SK-N-SH (cell line): ENCODE results near the gene SMURF1. TPM values are rescaled to one million over a fixed set of nuclear protein-coding genes. Genes with fewer than 3 reads are reported as not detected.

ENCODE experiments used
- CTCF ChIA-PET: fragments of 300-600, 350-600 bp; formaldehyde crosslinking; extraction: SDS; loops from one replicate; lab custom pipeline; 2021; lab: Yijun Ruan, JAX
- POLR2A ChIA-PET: fragments of 350-600 bp; sonication (Branson Sonifier 250); formaldehyde crosslinking; extraction: SDS; loops from one replicate; lab custom pipeline; 2020; ENCODE audit warnings: antibody characterized with exemption, inconsistent platforms; lab: Yijun Ruan, JAX
- DNase-seq: peaks from one replicate; pipeline ENCODE4 v3.0.0; 2012
- H2AFZ ChIP-seq: fragments of 200-600 bp; sonication (generic); 2 replicates; pipeline ENCODE4 v1.8.1; 2016; ENCODE audit warnings: antibody characterized with exemption, mild to moderate bottlenecking, low read depth
- H3F3A ChIP-seq: fragments of 200-600 bp; sonication (generic); replicated peaks from 2 replicates; pipeline ENCODE3; 2016; ENCODE audit warnings: antibody characterized with exemption, mild to moderate bottlenecking; ENCODE audit not compliant: insufficient read depth
- H3K27ac ChIP-seq, 2 experiments: fragments of 200-500 bp in 1 of 2; fragments of 200-600 bp in 1 of 2; sonication (Bioruptor generic) in 1 of 2; sonication (generic), shearing (Covaris generic) in 1 of 2; 2 replicates each; pipeline versions ENCODE4 v1.5.1 to v1.6.1; 2014 to 2016; ENCODE audit warnings: low read depth in 2 of 2, inconsistent platforms in 1 of 2, low read length in 1 of 2, mild to moderate bottlenecking in 1 of 2, mixed read lengths in 1 of 2
- H3K27me3 ChIP-seq: fragments of 200-600 bp; sonication (generic), shearing (Covaris generic); 2 replicates; pipeline ENCODE4 v1.6.1; 2016; ENCODE audit warnings: mixed run types; ENCODE audit not compliant: insufficient read depth
- H3K36me3 ChIP-seq, 2 experiments: fragments of 200-500 bp in 1 of 2; fragments of 200-600 bp in 1 of 2; sonication (Bioruptor generic) in 1 of 2; sonication (generic) in 1 of 2; replicated peaks in 1 of 2; 2 replicates each; pipeline versions ENCODE3 to v1.5.1; 2014 to 2016; ENCODE audit warnings: low read length in 1 of 2, mild to moderate bottlenecking in 1 of 2; ENCODE audit not compliant: insufficient read depth in 2 of 2, control insufficient read depth in 1 of 2
- H3K4me1 ChIP-seq, 2 experiments: fragments of 200-500 bp in 1 of 2; fragments of 200-600 bp in 1 of 2; sonication (Bioruptor generic) in 1 of 2; sonication (generic), shearing (Covaris generic) in 1 of 2; 2 replicates each; pipeline versions ENCODE4 v1.5.1 to v1.6.1; 2014 to 2016; ENCODE audit warnings: low read depth in 1 of 2, low read length in 1 of 2, mixed run types in 1 of 2; ENCODE audit not compliant: insufficient read depth in 2 of 2, control insufficient read depth in 1 of 2
- H3K4me2 ChIP-seq: fragments of 200-600 bp; sonication (generic), shearing (Covaris generic); 2 replicates; pipeline ENCODE4 v1.6.1; 2017; ENCODE audit warnings: mixed run types
- H3K4me3 ChIP-seq, 2 experiments: fragments of 200-500 bp in 1 of 2; fragments of 200-600 bp in 1 of 2; sonication (Bioruptor generic) in 1 of 2; sonication (generic), shearing (Covaris generic) in 1 of 2; 2 replicates each; pipeline versions ENCODE4 v1.5.1 to v1.8.1; 2014 to 2016; ENCODE audit warnings: low read depth in 2 of 2, inconsistent platforms in 1 of 2, low read length in 1 of 2, mild to moderate bottlenecking in 1 of 2, mixed read lengths in 1 of 2, moderate library complexity in 1 of 2
- H3K79me2 ChIP-seq: fragments of 200-600 bp; sonication (generic); 2 replicates; pipeline ENCODE4 v1.8.1; 2017; ENCODE audit warnings: mild to moderate bottlenecking; ENCODE audit not compliant: insufficient read depth
- H3K9ac ChIP-seq: fragments of 200-600 bp; sonication (generic); 2 replicates; pipeline ENCODE4 v1.6.1; 2017; ENCODE audit warnings: mixed run types
- H3K9me2 ChIP-seq: fragments of 200-600 bp; sonication (generic); 2 replicates; pipeline ENCODE4 v1.6.1; 2017; ENCODE audit warnings: mixed run types
- H3K9me3 ChIP-seq: fragments of 200-600 bp; sonication (generic); 2 replicates; pipeline ENCODE4 v1.6.1; 2017; ENCODE audit warnings: mixed run types, mild to moderate bottlenecking, moderate library complexity
- H4K20me1 ChIP-seq: fragments of 200-600 bp; sonication (generic); 2 replicates; pipeline ENCODE4 v1.6.1; 2017; ENCODE audit warnings: mild to moderate bottlenecking, mixed run types; ENCODE audit not compliant: insufficient read depth
- EP300 ChIP-seq, 2 experiments: IDR thresholded peaks; 2 replicates each; pipeline versions ENCODE4 v1.4.0 to v1.6.1; 2012; ENCODE audit warnings: borderline replicate concordance in 1 of 2, low read depth in 1 of 2, low read length in 1 of 2
- EZH2phosphoT487 ChIP-seq: fragments of 200-600 bp; sonication (generic); IDR thresholded peaks from 2 replicates; pipeline ENCODE4 v1.6.1; 2017; ENCODE audit warnings: low read depth, mixed run types, mild to moderate bottlenecking, antibody characterized with exemption, moderate library complexity, borderline replicate concordance
- FOXJ3 ChIP-seq: sonication (generic); formaldehyde crosslinking; IDR thresholded peaks from 2 replicates; pipeline ENCODE4 v1.5.1; 2020; ENCODE audit warnings: mild to moderate bottlenecking, missing genetic modification reagents
- MEF2A ChIP-seq: IDR thresholded peaks from 2 replicates; pipeline ENCODE4 v1.4.0; 2012; ENCODE audit warnings: low read depth, borderline replicate concordance
- POLR2AphosphoS5 ChIP-seq: IDR thresholded peaks from 2 replicates; pipeline ENCODE4 v1.6.1; 2012; ENCODE audit warnings: low read depth, low read length
- RAD21 ChIP-seq: IDR thresholded peaks from 2 replicates; pipeline ENCODE4 v1.6.1; 2012; ENCODE audit warnings: mild to moderate bottlenecking, low read length
- SIN3A ChIP-seq: IDR thresholded peaks from 2 replicates; pipeline ENCODE4 v1.6.1; 2012; ENCODE audit warnings: low read depth, mild to moderate bottlenecking, low read length, moderate library complexity, borderline replicate concordance
- WGBS: methylation state at CpG from one replicate; pipeline ENCODE4 v1.1.6; 2017; ENCODE audit warnings: low lambda C conversion rate; 5-methylcytosine and 5-hydroxymethylcytosine counted together
- polyA plus RNA-seq, 3 experiments: library from polyadenylated mRNA; depleted of rRNA; stranded (reverse); fragments of >200 nt; gene quantifications; 2 replicates each; pipeline ENCODE4 v1.2.3, GENCODE V29; 2012
- TF ChIP-seq, protein P1 (sequence below): IDR thresholded peaks from 2 replicates; pipeline ENCODE4 v1.4.0; 2012; ENCODE audit warnings: low read depth, borderline replicate concordance
- TF ChIP-seq, protein P2 (sequence below): fragments of 150-350 bp; IDR thresholded peaks from 2 replicates; pipeline ENCODE4 v1.6.1; 2016; ENCODE audit warnings: mild to moderate bottlenecking, low read depth, low read length

The SMURF1 gene
- polyA plus RNA-seq, 1 of the 3 experiments (the other 2 are of a cell fraction), result 12.9 TPM

DNA sequence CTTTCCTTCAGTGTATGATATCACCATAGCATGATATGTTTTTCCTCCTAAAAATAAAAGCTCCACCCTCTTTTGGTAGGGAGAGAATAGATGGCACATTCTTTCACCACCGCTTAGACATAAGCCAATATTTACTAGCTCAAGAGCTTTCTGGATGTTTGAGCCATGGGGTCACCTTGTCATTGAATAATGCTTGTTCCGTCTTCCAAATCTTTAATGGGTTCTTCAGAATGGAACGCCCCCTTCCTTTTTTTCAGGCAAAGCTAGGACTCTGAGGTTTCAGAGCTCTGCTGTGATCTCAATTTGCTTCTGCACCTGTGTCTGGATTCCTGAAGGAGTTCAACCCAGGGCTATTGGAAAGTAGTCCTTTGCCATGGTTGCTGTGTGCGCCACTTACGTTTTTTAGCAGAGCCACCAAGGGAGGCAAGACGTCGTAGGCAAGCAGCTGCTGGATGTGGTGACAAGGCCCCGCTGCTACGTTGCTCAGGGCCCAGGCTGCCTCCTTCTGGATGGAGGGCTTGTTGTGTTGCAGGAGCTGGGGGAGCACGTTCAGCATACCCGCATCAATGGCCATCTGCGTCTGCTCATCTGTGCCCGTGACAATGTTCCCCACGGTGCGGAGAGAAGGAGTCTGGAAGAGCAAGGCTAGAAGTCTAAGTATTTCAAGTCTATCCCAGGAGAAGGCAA lies 40.8 kb upstream of the SMURF1 start (continued):
- TF ChIP-seq, protein P1, sequence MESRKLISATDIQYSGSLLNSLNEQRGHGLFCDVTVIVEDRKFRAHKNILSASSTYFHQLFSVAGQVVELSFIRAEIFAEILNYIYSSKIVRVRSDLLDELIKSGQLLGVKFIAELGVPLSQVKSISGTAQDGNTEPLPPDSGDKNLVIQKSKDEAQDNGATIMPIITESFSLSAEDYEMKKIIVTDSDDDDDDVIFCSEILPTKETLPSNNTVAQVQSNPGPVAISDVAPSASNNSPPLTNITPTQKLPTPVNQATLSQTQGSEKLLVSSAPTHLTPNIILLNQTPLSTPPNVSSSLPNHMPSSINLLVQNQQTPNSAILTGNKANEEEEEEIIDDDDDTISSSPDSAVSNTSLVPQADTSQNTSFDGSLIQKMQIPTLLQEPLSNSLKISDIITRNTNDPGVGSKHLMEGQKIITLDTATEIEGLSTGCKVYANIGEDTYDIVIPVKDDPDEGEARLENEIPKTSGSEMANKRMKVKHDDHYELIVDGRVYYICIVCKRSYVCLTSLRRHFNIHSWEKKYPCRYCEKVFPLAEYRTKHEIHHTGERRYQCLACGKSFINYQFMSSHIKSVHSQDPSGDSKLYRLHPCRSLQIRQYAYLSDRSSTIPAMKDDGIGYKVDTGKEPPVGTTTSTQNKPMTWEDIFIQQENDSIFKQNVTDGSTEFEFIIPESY, result no peak
- TF ChIP-seq, all 33 proteins: peak for 0

DNA sequence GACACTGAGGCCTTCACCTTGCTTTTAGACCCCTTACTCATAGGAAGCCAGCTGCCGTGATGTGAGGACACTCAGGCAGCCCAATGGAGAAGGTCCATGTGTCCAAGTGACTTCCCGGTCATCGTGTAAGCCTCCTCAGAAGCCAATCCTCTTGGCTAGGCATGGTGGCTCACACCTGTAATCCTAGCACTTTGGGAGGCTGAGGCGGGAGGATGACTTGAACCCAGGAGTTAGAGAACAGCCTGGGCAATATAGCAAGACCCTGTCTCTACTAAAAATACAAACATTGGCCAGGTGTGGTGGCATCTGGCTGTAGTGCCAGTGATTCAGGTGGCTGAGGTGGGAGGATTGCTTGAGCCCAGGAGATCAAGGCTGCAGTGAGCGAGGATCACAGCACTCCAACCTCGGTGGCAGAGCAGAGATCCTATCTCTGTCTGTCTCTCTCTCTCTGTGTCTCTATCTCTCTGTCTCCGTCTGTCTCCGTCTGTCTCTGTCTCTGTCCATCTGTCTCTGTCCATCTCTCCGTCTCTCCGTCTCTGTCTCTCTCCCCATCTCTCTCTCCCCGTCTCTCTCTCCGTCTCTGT lies 36.3 kb upstream of the SMURF1 start:
- no peak overlapping the region for H3K4me2 ChIP-seq
- TF ChIP-seq MEF2A, result no peak
- no peak for TF ChIP-seq SIN3A
- TF ChIP-seq EP300 (IDR thresholded peaks at IDR 0.05; ENCODE audit: borderline replicate concordance in 1 of 2, low read depth in 1 of 2, low read length in 1 of 2), result no peak
- TF ChIP-seq, protein P1, result no peak
- TF ChIP-seq EZH2phosphoT487, result no peak
- TF ChIP-seq, protein P2, sequence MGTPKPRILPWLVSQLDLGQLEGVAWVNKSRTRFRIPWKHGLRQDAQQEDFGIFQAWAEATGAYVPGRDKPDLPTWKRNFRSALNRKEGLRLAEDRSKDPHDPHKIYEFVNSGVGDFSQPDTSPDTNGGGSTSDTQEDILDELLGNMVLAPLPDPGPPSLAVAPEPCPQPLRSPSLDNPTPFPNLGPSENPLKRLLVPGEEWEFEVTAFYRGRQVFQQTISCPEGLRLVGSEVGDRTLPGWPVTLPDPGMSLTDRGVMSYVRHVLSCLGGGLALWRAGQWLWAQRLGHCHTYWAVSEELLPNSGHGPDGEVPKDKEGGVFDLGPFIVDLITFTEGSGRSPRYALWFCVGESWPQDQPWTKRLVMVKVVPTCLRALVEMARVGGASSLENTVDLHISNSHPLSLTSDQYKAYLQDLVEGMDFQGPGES, result no peak
- no peak for TF ChIP-seq FOXJ3 (CRISPR knock-in tag)
- no peak for TF ChIP-seq POLR2AphosphoS5
- no peak for TF ChIP-seq RAD21
- H3K4me1 ChIP-seq, result no peaks in the 10 kb centered on the region
- H3K27me3 ChIP-seq, result peaks cover 24% of the 10 kb centered on the region; the same call in 1 of the 2 replicates
- POLR2A ChIA-PET, result no interaction called here
- WGBS, result 61% methylated on average over 10 of the region's 12 CpGs
- no peaks in the 10 kb centered on the region for H3K9me3 ChIP-seq
- no peak overlapping the region for H3K4me3 ChIP-seq
- H3K36me3 ChIP-seq, result no peaks in the 10 kb centered on the region
- no peak overlapping the region for H3K9ac ChIP-seq
- no peaks in the 10 kb centered on the region for H3K9me2 ChIP-seq
- H3K79me2 ChIP-seq, result no peaks in the 10 kb centered on the region
- no peaks in the 10 kb centered on the region for H3F3A ChIP-seq
- H2AFZ ChIP-seq, result no peak overlapping the region
- CTCF ChIA-PET, result interaction anchor here (0.6 to 1.9 kb wide), 2 partner anchors 91 to 139 kb away, joined by 3 to 5 read pairs; no protein-coding TSS in a partner anchor
- no peaks in the 10 kb centered on the region for H4K20me1 ChIP-seq
- DNase-seq, result no peak
- no peak overlapping the region for H3K27ac ChIP-seq
